NCI-H774 (cell line): ENCODE measurements around the gene FAM180B.
"Not testable (repeated sequence)": the region's sequence is repeated elsewhere in the genome, so short reads cannot be mapped to it uniquely, and the experiment has no call there.

ENCODE experiments used
- DNase-seq: peaks from one replicate; lab custom pipeline; 2025; lab: John Stamatoyannopoulos, UW

The FAM180B gene

GRCh38 chr11:47586098-47586855, at the start of gene FAM180B:
TSS of gene FAM180B (plus strand) at chr11:47586678. CDS start at chr11:47586769, 91 bp downstream.
- no peak for DNase-seq

GRCh38 chr11:47536915-47537314, 49.6 kb upstream of the FAM180B start:
- no peak for DNase-seq

GRCh38 chr11:47538741-47539565, 47.5 kb upstream of the FAM180B start:
- peak; percentile 38 for DNase-seq

GRCh38 chr11:47539681-47540039, 46.8 kb upstream of the FAM180B start:
- no peak for DNase-seq

GRCh38 chr11:47541070-47541469, 45.4 kb upstream of the FAM180B start:
- no peak for DNase-seq

- DNase-seq = no peak
These were observed 41.2 kb upstream of the FAM180B start for GRCh38 chr11:47545298-47545697.

- DNase-seq = not testable (repeated sequence)
These were observed 40.2 kb upstream of the FAM180B start for GRCh38 chr11:47546274-47546673.

- no peak for DNase-seq
These were observed 36.0 kb upstream of the FAM180B start for GRCh38 chr11:47550288-47551047.

- DNase-seq = no peak
These were observed 35.4 kb upstream of the FAM180B start for GRCh38 chr11:47551086-47551485.

- no peak for DNase-seq
These were observed 34.4 kb upstream of the FAM180B start for GRCh38 chr11:47552056-47552565.

- DNase-seq = peak; percentile 93
These were observed 33.7 kb upstream of the FAM180B start, which contains the start of gene CELF1 for GRCh38 chr11:47552566-47553405. TSS of gene CELF1 (minus strand) at chr11:47553132. CDS start at chr11:47499523, 53,609 bp downstream.

- DNase-seq = peak; percentile 67
These were observed 33.1 kb upstream of the FAM180B start for GRCh38 chr11:47553406-47553743.

GRCh38 chr11:47557004-47557403, 29.5 kb upstream of the FAM180B start:
- not testable (repeated sequence) for DNase-seq

- no peak for DNase-seq
These were observed 27.8 kb upstream of the FAM180B start for GRCh38 chr11:47558695-47559094.

- DNase-seq = no peak
These were observed 26.1 kb upstream of the FAM180B start for GRCh38 chr11:47560426-47560825.

GRCh38 chr11:47562393-47562792, 24.1 kb upstream of the FAM180B start:
- not testable (repeated sequence) for DNase-seq

GRCh38 chr11:47564366-47564765, 22.1 kb upstream of the FAM180B start:
- DNase-seq = not testable (repeated sequence)

GRCh38 chr11:47564933-47565339, 21.5 kb upstream of the FAM180B start:
- no peak for DNase-seq

- peak; percentile 66 for DNase-seq
These were observed 20.9 kb upstream of the FAM180B start, which contains the start of gene PTPMT1 for GRCh38 chr11:47565340-47566148. TSS of gene PTPMT1 (plus strand) at chr11:47565599. CDS start at chr11:47565623, 24 bp downstream.

GRCh38 chr11:47566149-47566698, 20.3 kb upstream of the FAM180B start:
- no peak for DNase-seq
